Panc1 (cell line): ENCODE results near the gene RASSF5. TPM values are rescaled to one million over a fixed set of nuclear protein-coding genes. Genes with fewer than 3 reads are reported as not detected.

ENCODE experiments used
- ATAC-seq: fragments of 200-7000 bp; cut with Tn5 transposase; 2 replicates; pipeline ENCODE4 v1.9.1; 2020; ENCODE audit warnings: mild to moderate bottlenecking, moderate library complexity
- BruUV-seq: library from RNA; stranded (reverse); fragments of 400-500 nt; replicated peaks from 2 replicates; lab custom pipeline; 2021; lab: Mats Ljungman, UMichigan
- CTCF ChIA-PET: fragments of 300-600 bp; sonication (Branson Sonifier 250); formaldehyde crosslinking; loops from one replicate; lab custom pipeline; 2022; ENCODE audit warnings: antibody characterized with exemption; lab: Charles Lee
- POLR2A ChIA-PET: fragments of 300-600 bp; sonication (Branson Sonifier 250); formaldehyde crosslinking; loops from one replicate; lab custom pipeline; 2022; ENCODE audit warnings: antibody characterized with exemption; lab: Charles Lee
- DNase-seq: peaks from one replicate; pipeline ENCODE4 v3.0.0-alpha.2; 2010; ENCODE audit warnings: low read depth, low spot score
- H3K27ac ChIP-seq: 2 replicates; pipeline ENCODE4 v1.5.1; 2011; ENCODE audit warnings: mild to moderate bottlenecking, low read length, inconsistent platforms
- H3K27me3 ChIP-seq: fragments of 200-500 bp; sonication (Bioruptor generic); 2 replicates; pipeline ENCODE4 v1.6.0; 2014; ENCODE audit warnings: low read length, inconsistent platforms; ENCODE audit not compliant: control insufficient read depth, insufficient read depth
- H3K36me3 ChIP-seq: fragments of 200-500 bp; sonication (Bioruptor generic); 2 replicates; pipeline ENCODE4 v1.5.1; 2014; ENCODE audit warnings: inconsistent platforms, mild to moderate bottlenecking, low read length, moderate library complexity; ENCODE audit not compliant: control insufficient read depth, insufficient read depth
- H3K4me1 ChIP-seq: 2 replicates; pipeline ENCODE4 v1.5.1; 2011; ENCODE audit warnings: inconsistent platforms, mild to moderate bottlenecking, low read length, moderate library complexity; ENCODE audit not compliant: control insufficient read depth, insufficient read depth
- H3K4me3 ChIP-seq, 2 experiments: 2 replicates each; pipeline ENCODE4 v1.5.1; 2011 to 2012; ENCODE audit warnings: low read depth in 2 of 2, low read length in 2 of 2, mild to moderate bottlenecking in 2 of 2, inconsistent platforms in 1 of 2, moderate library complexity in 1 of 2
- H3K9me3 ChIP-seq: fragments of 200-500 bp; sonication (Bioruptor generic); 2 replicates; pipeline ENCODE4 v1.5.1; 2014; ENCODE audit warnings: low read depth, mild to moderate bottlenecking, inconsistent platforms, low read length, moderate library complexity; ENCODE audit not compliant: control insufficient read depth, insufficient read depth
- CTCF ChIP-seq: fragments of 450-650 bp; IDR thresholded peaks from 2 replicates; pipeline ENCODE4 v1.5.1; 2017; ENCODE audit warnings: mild to moderate bottlenecking
- POLR2AphosphoS5 ChIP-seq: IDR thresholded peaks from 2 replicates; pipeline ENCODE4 v1.6.1; 2012; ENCODE audit warnings: mild to moderate bottlenecking, low read depth, low read length, moderate library complexity
- REST ChIP-seq, 2 experiments: IDR thresholded peaks; 2 replicates each; pipeline ENCODE4 v1.6.1; 2011 to 2012; ENCODE audit warnings: low read depth in 2 of 2, control low read depth in 1 of 2, low read length in 1 of 2, mild to moderate bottlenecking in 1 of 2, moderate library complexity in 1 of 2; ENCODE audit not compliant: insufficient read depth in 1 of 2
- SIN3A ChIP-seq: IDR thresholded peaks from 2 replicates; pipeline ENCODE4 v1.6.1; 2012; ENCODE audit warnings: low read depth, mild to moderate bottlenecking, low read length, moderate library complexity, borderline replicate concordance; ENCODE audit not compliant: insufficient read depth
- TCF7L2 ChIP-seq: IDR thresholded peaks from 2 replicates; pipeline ENCODE4 v1.6.1; 2011; ENCODE audit warnings: mild to moderate bottlenecking, low read depth, low read length, inconsistent platforms
- in situ Hi-C: cut with HindIII; loops from 2 replicates; pipeline ENCODE4 v1.10.0; 2016; ENCODE audit warnings: low sequenced_read_pairs, low pct_unique_long_range_greater_than_20kb
- intact Hi-C: fragments of 100-400 bp; cut with micrococcal nuclease; formaldehyde crosslinking; loops from one replicate; pipeline ENCODE4 v1.10.0; 2022; ENCODE audit not compliant: unreplicated experiment
- total RNA-seq: library from RNA; stranded (reverse); gene quantifications from one replicate; pipeline ENCODE4 v1.2.1, GENCODE V29; 2021; ENCODE audit not compliant: unreplicated experiment

Gene RASSF5
- total RNA-seq, 1 experiment from 2014 or later = 1.6 TPM

GRCh38 chr1:206514813-206515387 lies 7.6 kb downstream of the RASSF5 start:
- intact Hi-C loops = no loop called here
- no peak for DNase-seq
- ATAC-seq = no peak
- POLR2A ChIA-PET = no interaction called here
- in situ Hi-C loops = no loop called here
- no peaks in the 10 kb centered on the region for H3K9me3 ChIP-seq
- H3K27me3 ChIP-seq = no peaks in the 10 kb centered on the region; the same call in 1 of the 2 replicates
- no peak for TF ChIP-seq REST (IDR thresholded peaks at IDR 0.05; ENCODE audit: insufficient read depth in 1 of 2, low read depth in 2 of 2, low read length in 1 of 2)
- TF ChIP-seq CTCF = no peak
- TF ChIP-seq SIN3A = no peak
- no peak for TF ChIP-seq TCF7L2
- TF ChIP-seq POLR2AphosphoS5 = no peak
- H3K27ac ChIP-seq = no peak overlapping the region
- H3K36me3 ChIP-seq = no peaks in the 10 kb centered on the region
- no peaks in the 10 kb centered on the region for H3K4me1 ChIP-seq
- no TSS peak for BruUV-seq
- H3K4me3 ChIP-seq = no peak overlapping the region
- CTCF ChIA-PET = no interaction called here

GRCh38 chr1:206516728-206516990 lies 9.3 kb downstream of the RASSF5 start:
- intact Hi-C loops = no loop called here
- no peak for TF ChIP-seq REST (IDR thresholded peaks at IDR 0.05; ENCODE audit: insufficient read depth in 1 of 2, low read depth in 2 of 2, low read length in 1 of 2)
- no peak for TF ChIP-seq SIN3A
- no peak for TF ChIP-seq CTCF
- TF ChIP-seq TCF7L2 = no peak
- TF ChIP-seq POLR2AphosphoS5 = no peak
- Histone ChIP-seq H3K4me3 (no peak overlapping the region), H3K27ac (no peak overlapping the region), H3K36me3 (no peaks in the 10 kb centered on the region), H3K9me3 (no peaks in the 10 kb centered on the region), H3K27me3 (no peaks in the 10 kb centered on the region), H3K4me1 (no peaks in the 10 kb centered on the region)
- no peak for DNase-seq
- ChIA-PET POLR2A (no interaction called here), CTCF (no interaction called here)
- BruUV-seq = no TSS peak
- ATAC-seq = no peak
- in situ Hi-C loops = no loop called here
